GM12875 (cell line): ENCODE measurements around the gene SCARB2.

Experiments
- H3K4me3 ChIP-seq: one replicate; pipeline ENCODE4 v1.5.1; 2011; ENCODE audit warnings: low read depth, low read length, control low read depth
- CTCF ChIP-seq: IDR thresholded peaks from 2 replicates; pipeline ENCODE4 v1.5.1; 2011; ENCODE audit warnings: low read depth, mild to moderate bottlenecking, control low read depth, inconsistent platforms, low read length, moderate library complexity, borderline replicate concordance; ENCODE audit not compliant: insufficient read depth

The SCARB2 gene

GRCh38 chr4:76141241-76141640 is 72.4 kb downstream of the SCARB2 start:
- no peak for TF ChIP-seq CTCF
- no peak overlapping the region for H3K4me3 ChIP-seq

DNA sequence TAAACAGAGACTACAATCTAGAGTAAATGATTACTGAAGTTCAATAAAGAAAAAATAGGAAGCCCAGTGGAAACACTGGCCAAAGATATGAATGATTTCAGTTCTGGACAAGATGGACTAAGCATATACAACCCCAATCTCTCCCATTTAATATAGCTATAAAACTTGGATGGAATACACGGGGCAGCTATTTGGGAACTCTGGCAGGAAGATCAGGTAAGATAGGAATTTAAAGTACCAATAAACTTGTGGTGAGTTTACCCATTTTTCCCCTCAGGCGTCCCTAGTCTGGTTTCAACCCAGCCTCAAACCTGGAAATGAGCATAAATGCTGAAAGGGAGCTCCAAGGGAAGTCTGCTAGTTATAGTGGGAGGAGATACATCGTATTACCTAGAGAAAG is 85.9 kb downstream of the SCARB2 start:
- no peak overlapping the region for H3K4me3 ChIP-seq
- no peak for TF ChIP-seq CTCF

GRCh38 chr4:76125816-76126215 is 87.8 kb downstream of the SCARB2 start:
- no peak for TF ChIP-seq CTCF
- no peak overlapping the region for H3K4me3 ChIP-seq

DNA sequence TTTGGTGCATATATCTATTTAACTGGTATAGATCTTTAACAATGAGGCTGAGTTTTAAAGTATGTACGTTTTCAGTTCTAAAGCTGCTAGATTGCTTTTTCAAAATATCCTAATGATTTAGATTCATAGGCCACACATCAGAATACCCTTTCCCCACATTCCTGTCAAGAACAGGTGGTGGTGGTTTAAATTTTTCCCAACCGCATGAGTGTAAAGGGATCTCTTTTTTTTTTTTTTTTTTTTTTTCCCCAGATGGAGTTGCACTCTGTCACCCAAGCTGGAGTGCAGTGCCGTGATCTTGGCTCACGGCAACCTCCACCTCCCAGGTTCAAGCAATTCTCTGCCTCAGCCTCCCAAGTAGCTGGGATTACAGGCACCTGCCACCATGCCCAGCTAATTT is 93.4 kb downstream of the SCARB2 start:
- no peak overlapping the region for H3K4me3 ChIP-seq
- TF ChIP-seq CTCF, result no peak

DNA sequence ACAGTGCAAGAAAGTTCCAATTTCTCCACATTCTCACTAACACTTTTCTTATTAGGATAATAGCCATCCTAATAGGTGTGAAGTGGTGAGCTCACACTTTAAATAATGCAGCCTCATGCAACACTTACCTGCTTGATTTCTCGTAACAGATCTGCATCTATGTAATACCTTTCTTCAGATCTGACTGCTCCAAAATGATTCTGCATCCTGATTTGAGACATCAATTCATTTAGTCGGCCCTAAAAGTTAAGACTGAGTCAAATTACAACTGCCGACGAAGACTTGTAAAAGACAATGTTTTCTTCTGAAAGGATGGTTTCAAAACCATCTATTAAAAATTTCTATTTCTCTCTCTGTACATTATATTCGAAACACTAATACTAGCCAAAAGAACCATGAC is 96.1 kb downstream of the SCARB2 start:
- no peak for TF ChIP-seq CTCF
- H3K4me3 ChIP-seq, result no peak overlapping the region

GRCh38 chr4:76116821-76117220 is 96.8 kb downstream of the SCARB2 start:
- no peak overlapping the region for H3K4me3 ChIP-seq
- no peak for TF ChIP-seq CTCF
